HG03135 (cell line): ENCODE data around the gene PTRH1.

Source experiments
- ATAC-seq: cut with Tn5 transposase; IDR thresholded peaks from one replicate; pipeline ENCODE4 v1.9.1; 2021; ENCODE audit warnings: mild to moderate bottlenecking, moderate library complexity; ENCODE audit not compliant: unreplicated experiment

The PTRH1 gene

GRCh38 chr9:127742435-127743088, 27.1 kb upstream of the PTRH1 start:
- ATAC-seq, result no peak

GRCh38 chr9:127741831-127742434, 26.5 kb upstream of the PTRH1 start:
- no peak for ATAC-seq

- ATAC-seq, result no peak
These were observed 24.3 kb upstream of the PTRH1 start for GRCh38 chr9:127739614-127740330.

GRCh38 chr9:127738666-127739065, 23.2 kb upstream of the PTRH1 start:
- ATAC-seq, result no peak

- no peak for ATAC-seq
These were observed 20.2 kb upstream of the PTRH1 start for GRCh38 chr9:127735530-127736185.

GRCh38 chr9:127734747-127735529, 19.5 kb upstream of the PTRH1 start, which contains the start of gene TOR2A:
TOR2A (minus strand) TSS chr9:127735294; CDS start chr9:127735270, 24 bp downstream.
- peak; percentile 88 for ATAC-seq

- no peak for ATAC-seq
These were observed 18.8 kb upstream of the PTRH1 start for GRCh38 chr9:127734247-127734746.

- no peak for ATAC-seq
These were observed 18.2 kb upstream of the PTRH1 start for GRCh38 chr9:127733614-127734013.

GRCh38 chr9:127732444-127732843, 17.0 kb upstream of the PTRH1 start:
- ATAC-seq, result no peak

GRCh38 chr9:127731938-127732337, 16.5 kb upstream of the PTRH1 start:
- ATAC-seq, result no peak

- ATAC-seq, result no peak
These were observed 15.4 kb upstream of the PTRH1 start for GRCh38 chr9:127730799-127731410.

GRCh38 chr9:127730262-127730661, 14.8 kb upstream of the PTRH1 start:
- no peak for ATAC-seq

GRCh38 chr9:127729522-127730256, 14.2 kb upstream of the PTRH1 start:
- ATAC-seq, result no peak

- ATAC-seq, result no peak
These were observed 13.3 kb upstream of the PTRH1 start for GRCh38 chr9:127728808-127729207.

- no peak for ATAC-seq
These were observed 11.4 kb upstream of the PTRH1 start for GRCh38 chr9:127726871-127727270.

- ATAC-seq, result no peak
These were observed 8.5 kb upstream of the PTRH1 start for GRCh38 chr9:127724012-127724411.

- ATAC-seq, result no peak
These were observed 8.0 kb upstream of the PTRH1 start for GRCh38 chr9:127723444-127723843.

GRCh38 chr9:127723013-127723412, 7.5 kb upstream of the PTRH1 start:
- no peak for ATAC-seq

- no peak for ATAC-seq
These were observed 6.7 kb upstream of the PTRH1 start for GRCh38 chr9:127722055-127722745.
